Dermis blood vessel endothelial cell (primary cell): Measurements from ENCODE around the gene DENND1C. TPM values are rescaled to one million over a fixed set of nuclear protein-coding genes. Genes with fewer than 3 reads are reported as not detected.

ENCODE experiments used
- DNase-seq: peaks from one replicate; pipeline ENCODE4 v3.0.0; 2010
- total RNA-seq: library from RNA; depleted of rRNA; stranded (reverse); fragments of >200 nt; gene quantifications from 2 replicates; pipeline ENCODE4 v1.2.3, GENCODE V29; 2014

DENND1C gene, protein sequence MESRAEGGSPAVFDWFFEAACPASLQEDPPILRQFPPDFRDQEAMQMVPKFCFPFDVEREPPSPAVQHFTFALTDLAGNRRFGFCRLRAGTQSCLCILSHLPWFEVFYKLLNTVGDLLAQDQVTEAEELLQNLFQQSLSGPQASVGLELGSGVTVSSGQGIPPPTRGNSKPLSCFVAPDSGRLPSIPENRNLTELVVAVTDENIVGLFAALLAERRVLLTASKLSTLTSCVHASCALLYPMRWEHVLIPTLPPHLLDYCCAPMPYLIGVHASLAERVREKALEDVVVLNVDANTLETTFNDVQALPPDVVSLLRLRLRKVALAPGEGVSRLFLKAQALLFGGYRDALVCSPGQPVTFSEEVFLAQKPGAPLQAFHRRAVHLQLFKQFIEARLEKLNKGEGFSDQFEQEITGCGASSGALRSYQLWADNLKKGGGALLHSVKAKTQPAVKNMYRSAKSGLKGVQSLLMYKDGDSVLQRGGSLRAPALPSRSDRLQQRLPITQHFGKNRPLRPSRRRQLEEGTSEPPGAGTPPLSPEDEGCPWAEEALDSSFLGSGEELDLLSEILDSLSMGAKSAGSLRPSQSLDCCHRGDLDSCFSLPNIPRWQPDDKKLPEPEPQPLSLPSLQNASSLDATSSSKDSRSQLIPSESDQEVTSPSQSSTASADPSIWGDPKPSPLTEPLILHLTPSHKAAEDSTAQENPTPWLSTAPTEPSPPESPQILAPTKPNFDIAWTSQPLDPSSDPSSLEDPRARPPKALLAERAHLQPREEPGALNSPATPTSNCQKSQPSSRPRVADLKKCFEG
- not detected in 2 replicates for total RNA-seq

DNA sequence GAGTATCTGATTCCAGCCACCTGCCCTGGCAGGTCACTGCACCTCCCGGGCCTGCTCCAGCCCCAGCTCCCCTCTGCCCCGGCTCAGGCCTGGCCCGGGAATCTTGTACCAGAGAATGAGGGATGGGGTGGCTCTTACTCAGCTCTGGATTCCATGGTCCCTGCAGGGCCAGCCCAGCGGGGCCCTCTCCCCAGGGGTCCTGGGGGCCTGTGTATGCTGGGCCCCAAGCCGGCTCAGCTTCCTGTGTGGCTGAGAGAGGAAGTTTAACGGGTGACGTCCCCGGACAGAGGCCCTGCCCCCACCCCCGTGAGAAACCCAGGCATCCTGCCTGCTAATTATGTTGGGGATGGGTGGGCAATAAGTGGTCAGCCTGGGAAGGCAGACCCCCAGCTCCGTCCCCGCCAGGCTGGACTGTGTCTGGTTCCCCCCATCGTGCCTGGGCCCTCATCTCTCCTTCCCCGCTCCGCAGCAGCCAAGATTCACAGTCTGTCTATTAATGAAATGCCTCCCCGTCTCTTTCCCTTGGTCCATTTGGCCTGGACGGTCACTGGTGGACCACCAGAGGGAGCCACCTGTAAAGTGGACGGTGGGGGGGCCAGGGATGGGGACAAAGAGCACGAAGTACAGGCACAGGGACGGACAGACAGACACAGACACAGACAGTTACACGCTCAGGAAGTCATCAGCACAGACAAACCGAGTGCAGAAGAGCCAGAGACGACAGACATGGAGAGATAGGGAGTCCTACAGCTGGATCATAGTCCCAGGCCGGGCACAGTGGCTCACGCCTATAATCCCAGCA lies at the start of gene DENND1C:
Gene DENND1C (minus strand): TSS at position 247 of the 802 bp plus-strand sequence. CDS start 92 bp downstream, at position 155.
- peak; percentile 53 for DNase-seq

DNA sequence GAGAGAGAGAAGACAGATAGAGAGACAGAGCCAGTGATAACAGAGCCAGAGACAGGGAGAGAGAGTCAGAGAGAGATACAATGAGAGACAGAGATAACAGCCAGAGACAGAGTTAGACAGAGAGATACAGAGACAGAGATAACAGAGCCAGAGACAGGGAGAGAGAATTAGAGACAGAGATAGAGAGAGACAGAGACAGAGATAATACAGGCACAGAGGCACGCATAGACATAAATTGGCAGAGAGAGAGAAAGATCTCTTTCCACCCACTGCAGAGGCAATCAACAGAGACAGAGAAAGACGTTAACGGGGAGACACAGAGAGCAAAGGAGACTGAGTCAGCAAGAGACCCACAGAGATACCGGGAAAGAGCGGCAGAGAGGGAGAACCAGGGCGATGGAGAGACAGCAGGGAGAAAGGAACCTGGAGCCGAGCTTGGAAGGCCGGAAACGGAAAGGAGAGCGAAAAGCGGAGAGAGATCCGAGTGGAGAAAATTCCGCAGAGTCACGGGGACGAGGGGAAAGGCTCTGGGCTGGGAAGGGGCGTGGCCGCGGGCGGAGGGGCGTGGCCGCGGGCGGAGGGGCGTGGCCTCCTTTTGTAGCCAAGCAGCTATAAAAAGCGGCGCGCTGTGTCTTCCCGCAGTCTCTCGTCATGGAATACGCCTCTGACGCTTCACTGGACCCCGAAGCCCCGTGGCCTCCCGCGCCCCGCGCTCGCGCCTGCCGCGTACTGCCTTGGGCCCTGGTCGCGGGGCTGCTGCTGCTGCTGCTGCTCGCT lies 49.0 kb upstream of the DENND1C start, which contains the start of gene TNFSF9:
Gene TNFSF9 (plus strand): TSS at position 641 of the 777 bp plus-strand sequence. CDS start 11 bp downstream, at position 652.
- DNase-seq = peak; percentile 81

DNA sequence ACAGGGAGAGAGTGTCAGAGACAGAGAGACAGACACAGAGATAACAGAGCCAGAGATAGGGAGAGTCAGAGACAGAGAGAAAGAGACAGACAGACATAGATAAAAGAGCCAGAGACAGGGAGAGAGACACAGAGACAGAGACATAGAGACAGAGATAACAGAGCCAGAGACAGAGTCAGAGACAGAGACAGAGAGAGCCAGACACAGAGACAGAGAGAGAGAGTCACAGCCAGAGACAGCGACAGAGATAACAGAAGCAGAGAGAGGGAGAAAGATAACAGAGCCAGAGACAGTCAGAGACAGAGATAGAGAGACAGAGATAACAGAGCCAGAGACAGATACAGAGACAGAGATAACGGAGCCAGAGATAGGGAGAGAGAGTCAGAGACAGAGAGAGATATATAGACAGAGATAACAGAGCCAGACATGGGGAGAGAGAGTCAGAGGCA lies 48.4 kb upstream of the DENND1C start:
- no peak for DNase-seq

GRCh38 chr19:6529351-6529750 lies 47.8 kb upstream of the DENND1C start:
- DNase-seq = no peak

- DNase-seq = peak; percentile 44
Measured at GRCh38 chr19:6528544-6529121, 47.0 kb upstream of the DENND1C start.

- no peak for DNase-seq
Measured at GRCh38 chr19:6527893-6528543, 46.4 kb upstream of the DENND1C start.

DNA sequence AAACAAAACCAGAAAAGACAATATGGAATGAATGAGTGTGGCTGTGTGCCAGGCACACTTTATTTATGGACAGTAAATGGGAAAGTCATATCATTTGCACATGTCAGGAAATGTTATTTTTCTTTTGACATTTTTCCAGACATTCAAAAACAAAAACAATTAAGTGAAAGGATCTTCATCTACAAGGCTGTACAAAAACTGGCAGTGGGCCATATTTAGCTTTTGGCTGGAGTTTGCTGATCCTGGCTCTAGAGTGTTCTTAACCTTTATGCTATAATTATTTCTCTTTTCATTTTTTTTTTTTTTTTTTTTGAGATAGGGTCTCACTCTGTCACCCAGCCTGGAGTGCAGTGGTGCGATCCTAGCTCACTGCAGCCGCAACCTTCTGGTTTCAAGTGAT lies 42.7 kb upstream of the DENND1C start:
- peak; percentile 74 for DNase-seq

- no peak for DNase-seq
Measured at GRCh38 chr19:6522712-6523111, 41.1 kb upstream of the DENND1C start.

DNA sequence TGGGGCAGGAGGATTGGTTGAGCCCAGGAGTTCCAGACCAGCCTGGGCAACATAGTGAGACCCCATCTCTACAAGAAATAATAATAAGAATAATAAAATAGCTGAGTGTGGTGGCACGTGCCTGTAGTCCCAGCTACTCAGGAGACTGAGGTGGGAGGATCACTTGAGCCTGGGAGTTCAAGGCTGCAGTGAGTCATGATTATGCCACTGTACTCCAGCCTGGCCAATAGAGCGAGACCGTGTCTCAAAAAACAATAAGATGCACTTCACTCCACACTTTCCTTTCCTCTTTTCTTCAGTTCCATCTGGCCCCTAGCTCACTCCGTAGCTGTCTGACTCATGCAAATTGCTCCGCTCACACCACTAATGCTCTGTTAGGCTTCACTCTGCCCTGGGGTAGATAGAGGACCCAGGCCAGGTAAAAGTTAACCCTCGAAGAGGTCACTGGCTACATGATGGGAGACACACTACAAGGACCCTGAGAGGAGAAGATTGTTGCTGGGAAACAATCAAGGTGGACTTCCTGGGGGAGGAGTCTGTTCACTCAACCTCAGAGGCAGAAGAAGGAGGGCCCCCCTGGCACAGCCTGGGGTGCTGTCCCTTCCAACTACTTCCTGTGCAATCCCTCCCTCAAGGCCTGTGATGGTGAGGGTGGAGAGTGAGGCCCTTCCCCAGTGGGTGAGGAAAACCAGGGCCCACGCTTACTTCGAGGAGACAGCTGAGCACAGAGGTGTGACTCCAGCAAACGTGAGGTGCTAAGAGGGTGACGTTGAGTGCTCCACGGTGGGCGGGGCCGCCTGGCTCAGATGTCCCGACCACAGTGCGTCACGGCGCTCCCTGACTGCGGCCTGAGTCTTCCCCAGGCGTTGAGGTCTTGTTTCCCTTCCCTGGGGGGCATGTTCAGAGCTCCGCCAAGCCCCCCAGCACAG lies 40.4 kb upstream of the DENND1C start:
- no peak for DNase-seq

- DNase-seq = peak; percentile 50
Measured at GRCh38 chr19:6519289-6519688, 37.7 kb upstream of the DENND1C start.

GRCh38 chr19:6518145-6518911 lies 36.7 kb upstream of the DENND1C start:
- DNase-seq = peak; percentile 28

DNA sequence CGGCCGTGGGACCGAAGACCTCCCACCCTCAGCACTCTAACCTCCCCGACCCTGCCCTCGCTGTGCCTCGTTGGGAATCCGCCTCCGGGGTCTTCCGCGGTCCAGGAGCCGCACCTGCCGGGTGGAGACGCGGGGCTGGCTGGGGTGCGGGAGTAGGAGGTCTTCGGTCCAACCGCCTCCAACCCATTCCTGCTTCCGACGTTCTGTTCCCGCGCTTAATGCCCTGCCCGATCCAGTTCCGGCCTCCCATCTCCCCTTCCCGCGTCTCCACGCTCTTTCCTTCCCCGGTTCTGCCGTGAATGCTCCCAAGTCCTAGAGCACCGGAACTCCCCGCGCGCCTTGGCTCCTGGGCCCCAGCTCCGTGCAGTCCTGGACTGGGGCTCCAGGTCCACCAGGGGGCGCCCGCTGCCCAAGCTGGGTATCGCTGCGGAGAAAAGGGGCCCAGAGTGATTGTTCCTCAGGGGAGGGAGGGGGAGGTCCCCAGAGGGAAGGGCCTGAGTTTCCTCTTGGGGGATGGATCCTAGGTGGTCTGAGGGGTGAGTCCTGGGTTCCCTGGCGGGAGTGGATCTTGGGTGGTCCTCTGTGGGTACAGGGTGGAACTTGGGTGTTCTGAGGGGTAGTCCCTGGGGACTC lies 35.2 kb upstream of the DENND1C start:
- peak; percentile 92 for DNase-seq

GRCh38 chr19:6516018-6516658 lies 34.6 kb upstream of the DENND1C start:
- DNase-seq = peak; percentile 97

GRCh38 chr19:6514926-6515544 lies 33.4 kb upstream of the DENND1C start:
- no peak for DNase-seq

- no peak for DNase-seq
Measured at GRCh38 chr19:6514089-6514488, 32.5 kb upstream of the DENND1C start.

GRCh38 chr19:6510618-6511017 lies 29.0 kb upstream of the DENND1C start:
- DNase-seq = no peak
